Astrocyte (in vitro differentiated cells and primary cell): ENCODE data around the gene PPIA. TPM values are rescaled to one million over a fixed set of nuclear protein-coding genes. Genes with fewer than 3 reads are reported as not detected.

ENCODE experiments used
- DNase-seq: peaks from one replicate; pipeline ENCODE4 v3.0.0-alpha.2; 2010; ENCODE audit warnings: low read depth
- FAIRE-seq: peaks from 2 replicates; lab custom pipeline; 2011; peaks lifted over from hg19 to GRCh38; lab: Jason Lieb, UNC
- H2AFZ ChIP-seq: 2 replicates; pipeline ENCODE4 v1.6.0; 2012; ENCODE audit warnings: low read depth, low read length, inconsistent platforms
- H3K27ac ChIP-seq: 2 replicates; pipeline ENCODE4 v1.5.1; 2011; ENCODE audit warnings: low read depth, low read length, inconsistent platforms
- H3K27me3 ChIP-seq: 2 replicates; pipeline ENCODE4 v1.6.0; 2011; ENCODE audit warnings: low read length, inconsistent platforms; ENCODE audit not compliant: insufficient read depth
- H3K36me3 ChIP-seq: 2 replicates; pipeline ENCODE4 v1.5.1; 2011; ENCODE audit warnings: low read length, inconsistent platforms; ENCODE audit not compliant: insufficient read depth
- H3K4me1 ChIP-seq: 2 replicates; pipeline ENCODE4 v1.5.1; 2011; ENCODE audit warnings: low read length, inconsistent platforms; ENCODE audit not compliant: insufficient read depth
- H3K4me2 ChIP-seq: 2 replicates; pipeline ENCODE4 v1.6.0; 2012; ENCODE audit warnings: low read length, inconsistent platforms
- H3K4me3 ChIP-seq: 2 replicates; pipeline ENCODE4 v1.5.1; 2011; ENCODE audit warnings: low read depth, mild to moderate bottlenecking, low read length, inconsistent platforms; ENCODE audit not compliant: insufficient read depth
- H3K79me2 ChIP-seq: 2 replicates; pipeline ENCODE4 v1.6.0; 2012; ENCODE audit warnings: mild to moderate bottlenecking, low read length, inconsistent platforms; ENCODE audit not compliant: insufficient read depth
- H3K9ac ChIP-seq: 2 replicates; pipeline ENCODE4 v1.6.0; 2012; ENCODE audit warnings: mild to moderate bottlenecking, low read length, inconsistent platforms
- H3K9me3 ChIP-seq: 2 replicates; pipeline ENCODE4 v1.5.1; 2012; ENCODE audit warnings: low read depth, mild to moderate bottlenecking, low read length, inconsistent platforms; ENCODE audit not compliant: insufficient read depth
- H4K20me1 ChIP-seq: 2 replicates; pipeline ENCODE4 v1.6.0; 2012; ENCODE audit warnings: low read length, inconsistent platforms; ENCODE audit not compliant: insufficient read depth
- H3K27ac Mint-ChIP-seq: one replicate; pipeline ENCODE4 v1.8.0; 2021; ENCODE audit warnings: mild to moderate bottlenecking, mixed read lengths; ENCODE audit not compliant: unreplicated experiment
- H3K27me3 Mint-ChIP-seq: one replicate; pipeline ENCODE4 v1.8.0; 2021; ENCODE audit warnings: low read depth, mixed read lengths; ENCODE audit not compliant: unreplicated experiment
- H3K36me3 Mint-ChIP-seq: one replicate; pipeline ENCODE4 v1.8.0; 2021; ENCODE audit warnings: low read depth, mixed read lengths; ENCODE audit not compliant: unreplicated experiment
- H3K4me1 Mint-ChIP-seq: one replicate; pipeline ENCODE4 v1.8.0; 2021; ENCODE audit warnings: low read depth, mixed read lengths; ENCODE audit not compliant: unreplicated experiment
- H3K4me3 Mint-ChIP-seq: one replicate; pipeline ENCODE4 v1.8.0; 2021; ENCODE audit warnings: mild to moderate bottlenecking, moderate library complexity, mixed read lengths; ENCODE audit not compliant: unreplicated experiment
- H3K9me3 Mint-ChIP-seq: one replicate; pipeline ENCODE4 v1.8.0; 2021; ENCODE audit warnings: mild to moderate bottlenecking, mixed read lengths; ENCODE audit not compliant: unreplicated experiment
- CTCF ChIP-seq: IDR thresholded peaks from 2 replicates; pipeline ENCODE4 v1.5.1; 2011; ENCODE audit warnings: low read depth, mild to moderate bottlenecking, inconsistent platforms, low read length, moderate library complexity; ENCODE audit not compliant: insufficient read depth
- EZH2 ChIP-seq: IDR thresholded peaks from 2 replicates; pipeline ENCODE4 v1.6.1; 2012; ENCODE audit warnings: mild to moderate bottlenecking, low read length, inconsistent platforms; ENCODE audit not compliant: insufficient read depth
- total RNA-seq: library from RNA; stranded (reverse); gene quantifications from 2 replicates; pipeline ENCODE4 v1.2.1, GENCODE V29; 2021

The PPIA gene
- total RNA-seq, 1 donor from 2014 or later, result 1,628 TPM

- Histone ChIP-seq H3K9ac (no peak overlapping the region), H3K79me2 (peaks cover 62% of the 10 kb centered on the region), H3K4me2 (no peak overlapping the region), H3K36me3 (peaks cover 3% of the 10 kb centered on the region), H3K27me3 (no peaks in the 10 kb centered on the region), H3K9me3 (no peaks in the 10 kb centered on the region), H3K4me1 (peaks cover 7% of the 10 kb centered on the region), H4K20me1 (peaks cover 72% of the 10 kb centered on the region), H3K27ac (no peak overlapping the region), H2AFZ (no peak overlapping the region), H3K4me3 (no peak overlapping the region)
- Mint-ChIP-seq H3K4me3 (no peak overlapping the region), H3K27ac (no peak overlapping the region), H3K36me3 (peaks cover 8% of the 10 kb centered on the region), H3K9me3 (no peaks in the 10 kb centered on the region), H3K27me3 (no peaks in the 10 kb centered on the region), H3K4me1 (peaks cover 14% of the 10 kb centered on the region)
- no peak for TF ChIP-seq CTCF
- no peak for TF ChIP-seq EZH2
- FAIRE-seq, result no peak
- DNase-seq, result no peak
Measured at GRCh38 chr7:44754802-44755697, 41.4 kb upstream of the PPIA start.

- Mint-ChIP-seq H3K9me3 (no peaks in the 10 kb centered on the region), H3K4me1 (peaks cover 6% of the 10 kb centered on the region), H3K36me3 (peaks cover 6% of the 10 kb centered on the region), H3K27ac (no peak overlapping the region), H3K4me3 (no peak overlapping the region), H3K27me3 (no peaks in the 10 kb centered on the region)
- DNase-seq (no peak), FAIRE-seq (no peak)
- H3K9ac ChIP-seq, result no peak overlapping the region
- H3K4me1 ChIP-seq, result peaks cover 5% of the 10 kb centered on the region
- peaks cover 6% of the 10 kb centered on the region for H3K36me3 ChIP-seq
- no peak overlapping the region for H3K4me2 ChIP-seq
- no peaks in the 10 kb centered on the region for H3K27me3 ChIP-seq
- no peaks in the 10 kb centered on the region for H3K9me3 ChIP-seq
- H2AFZ ChIP-seq, result no peak overlapping the region
- peaks cover 53% of the 10 kb centered on the region for H3K79me2 ChIP-seq
- TF ChIP-seq EZH2 (no peak), CTCF (no peak)
- no peak overlapping the region for H3K4me3 ChIP-seq
- peaks cover 63% of the 10 kb centered on the region for H4K20me1 ChIP-seq
- no peak overlapping the region for H3K27ac ChIP-seq
Measured at GRCh38 chr7:44755698-44756627, 40.5 kb upstream of the PPIA start.
